CD4-positive, alpha-beta T cell treated with Interleukin-4 for 1 hour (primary cell): ENCODE measurements around the gene KCNC4.

Experiments used
- DNase-seq, 2 donors: peaks; one replicate each; pipeline ENCODE4 v3.0.0-alpha.2; 2020 to 2022

Gene KCNC4

DNA sequence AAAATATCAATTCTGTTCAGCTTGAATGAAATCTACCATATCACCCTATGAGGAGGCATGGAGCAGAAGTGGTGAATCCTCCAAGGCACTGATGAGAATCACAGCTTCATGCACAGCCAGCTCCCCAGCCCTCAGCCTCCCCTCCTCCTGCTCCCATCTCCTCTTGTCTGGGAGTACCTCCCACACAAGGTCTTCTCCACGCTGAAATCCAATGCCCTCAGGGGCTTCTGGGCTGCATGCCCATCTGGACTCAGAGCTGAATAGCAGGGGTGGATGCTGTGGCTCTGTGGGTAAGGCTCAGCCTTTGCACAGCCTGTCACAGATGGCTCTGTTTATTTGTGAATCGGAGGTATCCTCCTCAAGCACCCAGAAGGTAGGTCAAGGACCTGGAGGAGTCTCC is 48.6 kb downstream of the KCNC4 start:
- DNase-seq: no peak

DNA sequence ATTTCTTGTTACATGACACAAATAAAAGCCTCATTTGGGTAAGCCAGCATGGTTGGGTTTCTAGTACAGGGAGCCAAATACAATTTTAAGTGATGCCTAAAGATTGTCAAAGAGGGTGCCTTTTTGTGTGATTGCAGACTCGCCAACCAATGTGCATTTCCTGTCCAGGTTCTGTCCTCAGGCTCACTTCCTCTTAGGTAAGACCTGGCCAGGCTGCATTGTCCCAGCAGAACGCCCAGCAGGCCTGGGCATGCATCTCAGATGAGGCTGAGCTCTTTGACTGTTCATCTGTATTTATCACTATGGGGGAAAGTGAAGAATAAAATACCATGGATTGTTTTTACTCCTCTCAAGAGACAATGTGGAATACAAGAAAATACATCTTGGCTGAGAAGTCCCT is 49.7 kb downstream of the KCNC4 start:
- no peak for DNase-seq
